ENCODE data around the gene PTPRN2. TPM values are rescaled to one million over a fixed set of nuclear protein-coding genes. Genes with fewer than 3 reads are reported as not detected.

Gene PTPRN2
- total RNA-seq, 1 donor from 2014 or later = 1.8 TPM

GRCh38 chr7:157687158-157687557 is 900.5 kb downstream of the PTPRN2 start:
- POLR2A ChIA-PET = no interaction called here
- DNase-seq (no peak), ATAC-seq (ENCODE audit: low read depth) (no peak)
- Mint-ChIP-seq H3K36me3 (ENCODE audit: low read depth) (no peaks in the 10 kb centered on the region), H3K4me3 (no peak overlapping the region), H3K9me3 (no peaks in the 10 kb centered on the region), H3K27ac (no peak overlapping the region), H3K4me1 (peaks cover 7% of the 10 kb centered on the region), H3K27me3 (peaks cover 49% of the 10 kb centered on the region)
- CTCF ChIA-PET = interaction anchor here (0.7 kb wide), 1 partner anchor 208 kb away, joined by 3 read pairs; no protein-coding TSS in a partner anchor
- intact Hi-C loops (cut with micrococcal nuclease) = loop anchor here (10.0 kb wide), 1 partner anchor 682 kb away; no protein-coding TSS in a partner anchor
- TF ChIP-seq CTCF (IDR thresholded peaks at IDR 0.05) = no peak

GRCh38 chr7:157686285-157686894 is 901.2 kb downstream of the PTPRN2 start:
- DNase-seq (no peak), ATAC-seq (ENCODE audit: low read depth) (no peak)
- CTCF ChIA-PET = no interaction called here
- Mint-ChIP-seq H3K27me3 (peaks cover 54% of the 10 kb centered on the region), H3K9me3 (no peaks in the 10 kb centered on the region), H3K4me3 (no peak overlapping the region), H3K4me1 (peaks cover 7% of the 10 kb centered on the region), H3K36me3 (ENCODE audit: low read depth) (no peaks in the 10 kb centered on the region), H3K27ac (no peak overlapping the region)
- no peak for TF ChIP-seq CTCF (IDR thresholded peaks at IDR 0.05)
- intact Hi-C loops (cut with micrococcal nuclease) = loop anchor here (10.0 kb wide), 1 partner anchor 682 kb away; no protein-coding TSS in a partner anchor
- POLR2A ChIA-PET = no interaction called here

GRCh38 chr7:157685430-157686284 is 902.0 kb downstream of the PTPRN2 start:
- H3K9me3 Mint-ChIP-seq = no peaks in the 10 kb centered on the region
- H3K27me3 Mint-ChIP-seq = peaks cover 56% of the 10 kb centered on the region
- H3K27ac Mint-ChIP-seq = no peak overlapping the region
- H3K4me3 Mint-ChIP-seq = no peak overlapping the region
- no peaks in the 10 kb centered on the region for H3K36me3 Mint-ChIP-seq (ENCODE audit: low read depth)
- ChIA-PET CTCF (no interaction called here), POLR2A (no interaction called here)
- intact Hi-C loops (cut with micrococcal nuclease) = loop anchor here (10.0 kb wide), 1 partner anchor 681 kb away; no protein-coding TSS in a partner anchor
- DNase-seq (no peak), ATAC-seq (ENCODE audit: low read depth) (no peak)
- H3K4me1 Mint-ChIP-seq = peaks cover 3% of the 10 kb centered on the region
- TF ChIP-seq CTCF (IDR thresholded peaks at IDR 0.05) = no peak

- H3K4me1 Mint-ChIP-seq = no peaks in the 10 kb centered on the region
- ChIA-PET POLR2A (no interaction called here), CTCF (no interaction called here)
- no peak for ATAC-seq (ENCODE audit: low read depth)
- DNase-seq = no peak
- H3K27ac Mint-ChIP-seq = no peak overlapping the region
- intact Hi-C loops (cut with micrococcal nuclease) = loop anchor here (10.0 kb wide), 1 partner anchor 680 kb away; no protein-coding TSS in a partner anchor
- no peak overlapping the region for H3K4me3 Mint-ChIP-seq
- no peaks in the 10 kb centered on the region for H3K9me3 Mint-ChIP-seq
- no peaks in the 10 kb centered on the region for H3K36me3 Mint-ChIP-seq (ENCODE audit: low read depth)
- H3K27me3 Mint-ChIP-seq = peaks cover 57% of the 10 kb centered on the region
- no peak for TF ChIP-seq CTCF (IDR thresholded peaks at IDR 0.05)
Measured at GRCh38 chr7:157684909-157685429, 902.7 kb downstream of the PTPRN2 start.
